ENCODE results near the gene GUCA1C.

GUCA1C gene

GRCh38 chr3:108953700-108954099 lies at the start of gene GUCA1C:
TSS of gene GUCA1C (minus strand) at chr3:108953879. CDS start at chr3:108953762, 117 bp downstream.
- DNase-seq: no peak

GRCh38 chr3:108998436-108998835 lies 44.8 kb upstream of the GUCA1C start:
- peak; percentile 56 for DNase-seq

GRCh38 chr3:108985844-108986243 lies 32.2 kb upstream of the GUCA1C start:
- no peak for DNase-seq

- DNase-seq: no peak
Observed at GRCh38 chr3:108983051-108983450, 29.4 kb upstream of the GUCA1C start.

GRCh38 chr3:108976058-108976457 lies 22.4 kb upstream of the GUCA1C start:
- no peak for DNase-seq

- DNase-seq: no peak
Observed at GRCh38 chr3:108973019-108973418, 19.3 kb upstream of the GUCA1C start.

GRCh38 chr3:108972482-108972881 lies 18.8 kb upstream of the GUCA1C start:
- no peak for DNase-seq

GRCh38 chr3:108970561-108970960 lies 16.9 kb upstream of the GUCA1C start:
- no peak for DNase-seq

- DNase-seq: no peak
Observed at GRCh38 chr3:108966773-108967172, 13.1 kb upstream of the GUCA1C start.

- no peak for DNase-seq
Observed at GRCh38 chr3:108959017-108959416, 5.3 kb upstream of the GUCA1C start.

GRCh38 chr3:108953210-108953609 lies 469 bp downstream of the GUCA1C start:
- no peak for DNase-seq

GRCh38 chr3:108951820-108952501 lies 1.7 kb downstream of the GUCA1C start:
- DNase-seq: no peak

- DNase-seq: no peak
Observed at GRCh38 chr3:108947855-108948254, 5.8 kb downstream of the GUCA1C start.

GRCh38 chr3:108946292-108947285 lies 7.1 kb downstream of the GUCA1C start:
- DNase-seq: no peak

- no peak for DNase-seq
Observed at GRCh38 chr3:108940568-108941263, 13.0 kb downstream of the GUCA1C start.

- no peak for DNase-seq
Observed at GRCh38 chr3:108940166-108940565, 13.5 kb downstream of the GUCA1C start.

GRCh38 chr3:108936924-108937689 lies 16.6 kb downstream of the GUCA1C start:
- no peak for DNase-seq

GRCh38 chr3:108931035-108931434 lies 22.6 kb downstream of the GUCA1C start:
- DNase-seq: peak; percentile 20

- DNase-seq: no peak
Observed at GRCh38 chr3:108918866-108919265, 34.8 kb downstream of the GUCA1C start.

- DNase-seq: peak; percentile 75
Observed at GRCh38 chr3:108914774-108915641, 38.7 kb downstream of the GUCA1C start.

GRCh38 chr3:108909799-108910198 lies 43.9 kb downstream of the GUCA1C start:
- no peak for DNase-seq

All from NCI-H1105 treated with DMSO at 0.1 percent for 48 hours (cell line).